ENCODE results near the gene PSMD9.
A peak's percentile ranks its signal among the peaks of the same experiment; 100 is the strongest.
"Not testable (repeated sequence)": the region's sequence is repeated elsewhere in the genome, so short reads cannot be mapped to it uniquely, and the experiment has no call there.

The PSMD9 gene

DNA sequence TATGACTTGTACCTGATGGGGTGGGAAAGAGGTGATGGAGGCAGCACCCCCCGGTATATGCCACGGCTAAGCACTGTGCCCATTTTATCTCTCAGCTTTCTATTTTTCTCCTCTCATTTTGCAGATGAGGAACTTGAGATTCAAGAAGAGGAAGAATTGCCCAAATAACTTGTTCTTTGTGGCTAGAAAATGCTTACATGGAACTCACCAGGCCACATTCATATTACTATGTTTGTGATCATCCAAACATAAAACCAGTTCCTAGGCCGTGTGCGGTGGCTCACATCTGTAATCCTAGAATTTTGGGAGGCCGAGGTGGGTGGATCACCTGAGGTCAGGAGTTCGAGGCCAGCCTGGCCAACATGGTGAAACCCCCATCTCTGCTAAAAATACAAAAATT, 14.5 kb upstream of the PSMD9 start:
- Histone ChIP-seq H3K4me1 (ENCODE audit: insufficient read depth, poor library complexity, severe bottlenecking) (peaks cover 8% of the 10 kb centered on the region), H3K4me3 (ENCODE audit: severe bottlenecking) (no peak overlapping the region), H3K9me3 (ENCODE audit: severe bottlenecking) (no peaks in the 10 kb centered on the region), H3K36me3 (ENCODE audit: low read depth) (no peaks in the 10 kb centered on the region), H3K27ac (ENCODE audit: poor library complexity, severe bottlenecking) (no peak overlapping the region), H3K27me3 (ENCODE audit: insufficient read depth, poor library complexity, severe bottlenecking) (no peaks in the 10 kb centered on the region)
- ATAC-seq (ENCODE audit: low read depth) (no peak), DNase-seq (ENCODE audit: low spot score) (no peak)
- TF ChIP-seq, protein P1, sequence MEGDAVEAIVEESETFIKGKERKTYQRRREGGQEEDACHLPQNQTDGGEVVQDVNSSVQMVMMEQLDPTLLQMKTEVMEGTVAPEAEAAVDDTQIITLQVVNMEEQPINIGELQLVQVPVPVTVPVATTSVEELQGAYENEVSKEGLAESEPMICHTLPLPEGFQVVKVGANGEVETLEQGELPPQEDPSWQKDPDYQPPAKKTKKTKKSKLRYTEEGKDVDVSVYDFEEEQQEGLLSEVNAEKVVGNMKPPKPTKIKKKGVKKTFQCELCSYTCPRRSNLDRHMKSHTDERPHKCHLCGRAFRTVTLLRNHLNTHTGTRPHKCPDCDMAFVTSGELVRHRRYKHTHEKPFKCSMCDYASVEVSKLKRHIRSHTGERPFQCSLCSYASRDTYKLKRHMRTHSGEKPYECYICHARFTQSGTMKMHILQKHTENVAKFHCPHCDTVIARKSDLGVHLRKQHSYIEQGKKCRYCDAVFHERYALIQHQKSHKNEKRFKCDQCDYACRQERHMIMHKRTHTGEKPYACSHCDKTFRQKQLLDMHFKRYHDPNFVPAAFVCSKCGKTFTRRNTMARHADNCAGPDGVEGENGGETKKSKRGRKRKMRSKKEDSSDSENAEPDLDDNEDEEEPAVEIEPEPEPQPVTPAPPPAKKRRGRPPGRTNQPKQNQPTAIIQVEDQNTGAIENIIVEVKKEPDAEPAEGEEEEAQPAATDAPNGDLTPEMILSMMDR (IDR thresholded peaks at IDR 0.05; ENCODE audit: poor library complexity, severe bottlenecking) = no peak

DNA sequence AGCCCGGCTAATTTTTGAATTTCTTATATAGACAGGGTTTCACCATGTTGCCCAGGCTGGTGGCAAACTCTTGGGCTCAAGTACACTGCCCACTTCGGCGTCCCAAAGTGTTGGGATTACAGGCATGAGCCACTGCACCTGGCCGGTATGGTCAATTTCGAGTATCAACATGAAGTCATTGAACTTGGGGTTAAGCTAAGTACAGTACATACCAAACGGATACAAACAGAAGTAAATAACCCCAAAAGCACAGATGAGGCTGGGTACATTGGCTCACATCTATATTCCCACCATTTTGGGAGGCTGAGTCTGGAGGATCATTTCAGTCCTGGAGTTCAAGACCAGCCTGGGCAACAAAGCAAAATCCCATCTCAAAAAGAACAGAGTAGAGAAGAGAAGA, 13.0 kb upstream of the PSMD9 start:
- ATAC-seq (ENCODE audit: low read depth) = no peak
- H3K4me3 ChIP-seq (ENCODE audit: severe bottlenecking) = no peak overlapping the region
- H3K27me3 ChIP-seq (ENCODE audit: insufficient read depth, poor library complexity, severe bottlenecking) = no peaks in the 10 kb centered on the region
- H3K4me1 ChIP-seq (ENCODE audit: insufficient read depth, poor library complexity, severe bottlenecking) = peaks cover 8% of the 10 kb centered on the region
- TF ChIP-seq, protein P1 (IDR thresholded peaks at IDR 0.05; ENCODE audit: poor library complexity, severe bottlenecking) = no peak
- no peak for DNase-seq (ENCODE audit: low spot score)
- no peaks in the 10 kb centered on the region for H3K9me3 ChIP-seq (ENCODE audit: severe bottlenecking)
- H3K27ac ChIP-seq (ENCODE audit: poor library complexity, severe bottlenecking) = no peak overlapping the region
- H3K36me3 ChIP-seq (ENCODE audit: low read depth) = no peaks in the 10 kb centered on the region

DNA sequence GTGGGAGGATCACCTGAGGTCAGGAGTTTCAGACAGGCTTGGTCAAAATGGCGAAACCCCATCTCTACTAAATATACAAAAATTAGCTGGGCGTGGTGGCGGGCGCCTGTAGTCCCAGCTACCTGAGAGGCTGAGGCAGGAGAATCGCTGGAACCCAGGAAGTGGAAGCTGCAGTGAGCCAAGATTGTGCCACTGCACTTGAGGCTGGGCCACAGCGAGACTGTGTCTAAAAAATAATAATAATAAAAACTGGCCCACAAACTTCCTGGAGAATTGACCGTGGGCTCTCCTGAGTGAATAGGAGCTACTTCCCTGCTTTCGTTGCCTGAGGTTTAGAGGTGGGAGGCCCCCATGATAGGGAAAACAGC, 12.5 kb upstream of the PSMD9 start:
- not testable (repeated sequence) for H3K4me1 ChIP-seq (ENCODE audit: insufficient read depth, poor library complexity, severe bottlenecking); H3K27me3 ChIP-seq (ENCODE audit: insufficient read depth, poor library complexity, severe bottlenecking); H3K4me3 ChIP-seq (ENCODE audit: severe bottlenecking); H3K9me3 ChIP-seq (ENCODE audit: severe bottlenecking); H3K36me3 ChIP-seq (ENCODE audit: low read depth); DNase-seq (ENCODE audit: low spot score); ATAC-seq (ENCODE audit: low read depth); H3K27ac ChIP-seq (ENCODE audit: poor library complexity, severe bottlenecking)

DNA sequence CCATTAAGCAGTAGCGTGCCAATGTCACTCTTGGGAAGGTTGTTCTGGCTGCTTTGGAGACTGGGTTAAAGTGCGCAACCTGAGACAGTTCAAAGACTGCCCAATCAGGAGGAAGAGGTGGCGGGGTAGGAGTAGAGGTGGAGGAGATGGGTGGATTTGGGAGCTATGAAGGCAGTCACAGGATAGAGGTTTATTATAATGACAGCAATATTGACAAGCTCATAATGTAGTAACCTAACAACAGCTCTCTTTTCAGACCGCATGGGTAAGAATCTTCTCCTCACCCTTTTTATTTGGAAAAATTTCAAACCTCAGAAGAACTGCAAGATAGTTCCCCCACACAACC, 5.3 kb upstream of the PSMD9 start:
- TF ChIP-seq, protein P1 (IDR thresholded peaks at IDR 0.05; ENCODE audit: poor library complexity, severe bottlenecking) = no peak
- Histone ChIP-seq H3K4me3 (ENCODE audit: severe bottlenecking) (no peak overlapping the region), H3K36me3 (ENCODE audit: low read depth) (no peaks in the 10 kb centered on the region), H3K27ac (ENCODE audit: poor library complexity, severe bottlenecking) (no peak overlapping the region), H3K4me1 (ENCODE audit: insufficient read depth, poor library complexity, severe bottlenecking) (peaks cover 5% of the 10 kb centered on the region), H3K27me3 (ENCODE audit: insufficient read depth, poor library complexity, severe bottlenecking) (no peaks in the 10 kb centered on the region), H3K9me3 (ENCODE audit: severe bottlenecking) (no peaks in the 10 kb centered on the region)
- no peak; the same call in 2 of the 3 replicates for ATAC-seq (ENCODE audit: low read depth)
- DNase-seq (ENCODE audit: low spot score) = no peak

DNA sequence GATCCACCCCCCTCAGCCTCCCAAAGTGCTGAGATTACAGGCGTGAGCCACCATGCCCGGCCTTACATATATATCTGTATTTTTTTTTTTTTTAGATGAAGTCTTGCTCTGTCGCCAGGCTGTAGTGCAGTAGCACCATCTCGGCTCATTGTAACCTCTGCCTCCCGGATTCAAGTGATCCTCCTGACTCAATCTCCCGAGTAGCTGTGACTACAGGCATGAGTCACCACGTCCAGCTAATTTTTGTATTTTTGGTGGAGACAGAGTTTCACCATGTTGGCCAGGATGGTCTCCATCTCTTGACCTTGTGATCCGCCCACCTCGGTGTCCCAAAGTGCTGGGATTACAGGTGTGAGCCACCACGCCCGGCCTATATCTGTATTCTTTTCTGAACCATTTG, 3.5 kb upstream of the PSMD9 start:
- H3K27ac ChIP-seq (ENCODE audit: poor library complexity, severe bottlenecking); H3K4me3 ChIP-seq (ENCODE audit: severe bottlenecking); DNase-seq (ENCODE audit: low spot score); H3K9me3 ChIP-seq (ENCODE audit: severe bottlenecking); ATAC-seq (ENCODE audit: low read depth); H3K36me3 ChIP-seq (ENCODE audit: low read depth); H3K27me3 ChIP-seq (ENCODE audit: insufficient read depth, poor library complexity, severe bottlenecking); H3K4me1 ChIP-seq (ENCODE audit: insufficient read depth, poor library complexity, severe bottlenecking): not testable (repeated sequence)

DNA sequence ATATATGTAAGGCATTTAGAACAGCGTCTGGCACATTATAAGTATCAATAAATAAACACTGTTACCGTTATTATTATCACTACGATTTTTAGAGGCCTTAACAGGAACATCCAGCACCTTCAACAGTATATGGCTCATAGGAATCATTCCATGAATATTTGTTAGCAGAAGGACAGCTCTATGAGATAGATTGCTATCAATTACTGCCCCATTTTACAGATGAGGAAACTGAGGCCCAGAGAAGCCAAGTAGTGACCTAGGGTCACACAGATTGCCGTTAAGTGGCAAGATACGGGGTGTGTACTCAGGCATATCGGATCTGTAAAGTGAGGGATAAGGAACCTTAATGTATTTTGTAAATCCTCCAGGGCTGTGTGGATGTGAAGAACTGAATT, 510 bp upstream of the PSMD9 start:
- Histone ChIP-seq H3K27me3 (ENCODE audit: insufficient read depth, poor library complexity, severe bottlenecking) (no peaks in the 10 kb centered on the region), H3K36me3 (ENCODE audit: low read depth) (peaks cover 14% of the 10 kb centered on the region), H3K4me1 (ENCODE audit: insufficient read depth, poor library complexity, severe bottlenecking) (peaks cover 5% of the 10 kb centered on the region), H3K9me3 (ENCODE audit: severe bottlenecking) (no peaks in the 10 kb centered on the region), H3K4me3 (ENCODE audit: severe bottlenecking) (peak overlapping the region; percentile 87), H3K27ac (ENCODE audit: poor library complexity, severe bottlenecking) (peak overlapping the region; percentile 62)
- DNase-seq (ENCODE audit: low spot score) (no peak), ATAC-seq (ENCODE audit: low read depth) (no peak)
- TF ChIP-seq, protein P1 (IDR thresholded peaks at IDR 0.05; ENCODE audit: poor library complexity, severe bottlenecking) = no peak
